ENCODE measurements around the gene TIAM1. TPM values are rescaled to one million over a fixed set of nuclear protein-coding genes. Genes with fewer than 3 reads are reported as not detected.

TIAM1 gene
- total RNA-seq, 1 experiment from 2014 or later = 3.7 TPM

GRCh38 chr21:31251686-31252085 is 92.4 kb downstream of the TIAM1 start:
- no peak for TF ChIP-seq TCF7L2 (IDR thresholded peaks at IDR 0.05; ENCODE audit: low read depth, low read length)
- TF ChIP-seq POLR2AphosphoS5 (IDR thresholded peaks at IDR 0.05; ENCODE audit: low read depth, low read length) = no peak
- TF ChIP-seq SIN3A (IDR thresholded peaks at IDR 0.05; ENCODE audit: borderline replicate concordance, insufficient read depth, low read depth, low read length) = no peak
- TF ChIP-seq REST (IDR thresholded peaks at IDR 0.05; ENCODE audit: insufficient read depth in 1 of 2, low read depth in 2 of 2, low read length in 1 of 2) = no peak
- no peak for TF ChIP-seq CTCF (IDR thresholded peaks at IDR 0.05)
- DNase-seq (ENCODE audit: low read depth, low spot score) (no peak), ATAC-seq (no peak)
- POLR2A ChIA-PET = no interaction called here
- CTCF ChIA-PET = no interaction called here
- H3K36me3 ChIP-seq (ENCODE audit: control insufficient read depth, insufficient read depth, low read length) = no peaks in the 10 kb centered on the region
- H3K4me3 ChIP-seq (ENCODE audit: low read depth in 2 of 2, low read length in 2 of 2) = no peak overlapping the region
- H3K27me3 ChIP-seq (ENCODE audit: control insufficient read depth, insufficient read depth, low read length) = no peaks in the 10 kb centered on the region
- H3K9me3 ChIP-seq (ENCODE audit: control insufficient read depth, insufficient read depth, low read depth, low read length) = no peaks in the 10 kb centered on the region
- intact Hi-C loops (cut with micrococcal nuclease; ENCODE audit: unreplicated experiment) = no loop called here
- in situ Hi-C loops (cut with HindIII; ENCODE audit: low pct_unique_long_range_greater_than_20kb, low sequenced_read_pairs) = no loop called here
- H3K27ac ChIP-seq (ENCODE audit: low read length) = no peak overlapping the region
- BruUV-seq (replicated peaks) = no TSS peak
- no peaks in the 10 kb centered on the region for H3K4me1 ChIP-seq (ENCODE audit: control insufficient read depth, insufficient read depth, low read length)

GRCh38 chr21:31248598-31248997 is 95.5 kb downstream of the TIAM1 start:
- no peaks in the 10 kb centered on the region for H3K27me3 ChIP-seq (ENCODE audit: control insufficient read depth, insufficient read depth, low read length)
- no peak for TF ChIP-seq POLR2AphosphoS5 (IDR thresholded peaks at IDR 0.05; ENCODE audit: low read depth, low read length)
- TF ChIP-seq CTCF (IDR thresholded peaks at IDR 0.05) = no peak
- no peak for TF ChIP-seq REST (IDR thresholded peaks at IDR 0.05; ENCODE audit: insufficient read depth in 1 of 2, low read depth in 2 of 2, low read length in 1 of 2)
- TF ChIP-seq TCF7L2 (IDR thresholded peaks at IDR 0.05; ENCODE audit: low read depth, low read length) = no peak
- no peak for TF ChIP-seq SIN3A (IDR thresholded peaks at IDR 0.05; ENCODE audit: borderline replicate concordance, insufficient read depth, low read depth, low read length)
- no peak overlapping the region for H3K4me3 ChIP-seq (ENCODE audit: low read depth in 2 of 2, low read length in 2 of 2)
- no peaks in the 10 kb centered on the region for H3K36me3 ChIP-seq (ENCODE audit: control insufficient read depth, insufficient read depth, low read length)
- in situ Hi-C loops (cut with HindIII; ENCODE audit: low pct_unique_long_range_greater_than_20kb, low sequenced_read_pairs) = no loop called here
- CTCF ChIA-PET = no interaction called here
- H3K4me1 ChIP-seq (ENCODE audit: control insufficient read depth, insufficient read depth, low read length) = no peaks in the 10 kb centered on the region
- intact Hi-C loops (cut with micrococcal nuclease; ENCODE audit: unreplicated experiment) = no loop called here
- ATAC-seq (no peak), DNase-seq (ENCODE audit: low read depth, low spot score) (no peak)
- BruUV-seq (replicated peaks) = no TSS peak
- no peak overlapping the region for H3K27ac ChIP-seq (ENCODE audit: low read length)
- POLR2A ChIA-PET = no interaction called here
- H3K9me3 ChIP-seq (ENCODE audit: control insufficient read depth, insufficient read depth, low read depth, low read length) = 0 out of 2 replicates have a peak, but pooled peaks cover 3% of the 10 kb centered on the region
